GM10266 (cell line): ENCODE results near the gene VPS51.

ENCODE experiments used
- DNase-seq: peaks from one replicate; pipeline ENCODE4 v3.0.0; 2012; ENCODE audit errors: extremely low spot score
- TF ChIP-seq, protein P1 (sequence below): IDR thresholded peaks from 2 replicates; pipeline ENCODE4 v1.5.1; 2012; ENCODE audit warnings: mild to moderate bottlenecking, low read depth; ENCODE audit not compliant: control insufficient read depth, insufficient read depth; ENCODE audit errors: missing control alignments

VPS51 gene

DNA sequence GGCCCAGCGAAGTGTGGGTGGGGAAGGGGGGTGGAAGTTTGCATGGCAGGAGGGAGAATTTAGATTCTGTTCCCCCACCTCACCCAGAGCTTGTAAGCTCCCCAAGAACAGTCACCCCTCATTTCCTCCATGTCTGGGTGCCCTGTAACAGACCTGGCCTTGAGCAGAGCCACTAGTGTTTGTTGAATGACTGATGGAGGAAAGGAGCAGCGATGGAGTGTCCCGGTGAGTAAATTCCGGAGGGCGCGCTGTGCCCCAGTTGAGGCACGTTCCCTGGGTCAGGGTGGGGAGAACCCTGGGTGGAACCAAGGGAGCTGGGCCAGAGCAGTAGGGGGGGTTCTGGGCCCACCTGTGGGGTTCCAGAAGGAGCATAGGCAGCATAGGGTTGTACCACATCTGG, 38.5 kb upstream of the VPS51 start:
- TF ChIP-seq, protein P1, sequence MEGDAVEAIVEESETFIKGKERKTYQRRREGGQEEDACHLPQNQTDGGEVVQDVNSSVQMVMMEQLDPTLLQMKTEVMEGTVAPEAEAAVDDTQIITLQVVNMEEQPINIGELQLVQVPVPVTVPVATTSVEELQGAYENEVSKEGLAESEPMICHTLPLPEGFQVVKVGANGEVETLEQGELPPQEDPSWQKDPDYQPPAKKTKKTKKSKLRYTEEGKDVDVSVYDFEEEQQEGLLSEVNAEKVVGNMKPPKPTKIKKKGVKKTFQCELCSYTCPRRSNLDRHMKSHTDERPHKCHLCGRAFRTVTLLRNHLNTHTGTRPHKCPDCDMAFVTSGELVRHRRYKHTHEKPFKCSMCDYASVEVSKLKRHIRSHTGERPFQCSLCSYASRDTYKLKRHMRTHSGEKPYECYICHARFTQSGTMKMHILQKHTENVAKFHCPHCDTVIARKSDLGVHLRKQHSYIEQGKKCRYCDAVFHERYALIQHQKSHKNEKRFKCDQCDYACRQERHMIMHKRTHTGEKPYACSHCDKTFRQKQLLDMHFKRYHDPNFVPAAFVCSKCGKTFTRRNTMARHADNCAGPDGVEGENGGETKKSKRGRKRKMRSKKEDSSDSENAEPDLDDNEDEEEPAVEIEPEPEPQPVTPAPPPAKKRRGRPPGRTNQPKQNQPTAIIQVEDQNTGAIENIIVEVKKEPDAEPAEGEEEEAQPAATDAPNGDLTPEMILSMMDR, result no peak
- DNase-seq, result no peak

DNA sequence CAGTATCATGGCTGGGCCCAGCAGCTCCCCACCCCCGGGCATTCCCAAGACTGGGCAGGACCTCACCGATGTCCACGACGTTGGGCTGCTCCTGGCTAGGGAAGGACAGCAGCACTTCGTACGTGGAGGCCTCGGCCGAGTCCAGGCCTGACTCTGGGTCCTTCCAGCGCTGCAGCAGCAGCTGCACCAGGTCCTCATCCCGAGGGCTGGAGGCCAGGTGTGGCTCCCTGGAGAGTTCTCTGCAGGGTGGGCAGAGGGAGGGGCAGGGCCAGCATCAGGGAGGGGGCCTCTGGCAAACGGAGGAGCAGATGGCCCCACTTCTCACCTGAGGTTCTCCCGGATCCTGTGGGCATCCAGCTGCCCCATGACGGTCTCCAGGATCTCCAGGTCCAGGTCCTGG, 38.0 kb upstream of the VPS51 start:
- TF ChIP-seq, protein P1, result no peak
- DNase-seq, result no peak

DNA sequence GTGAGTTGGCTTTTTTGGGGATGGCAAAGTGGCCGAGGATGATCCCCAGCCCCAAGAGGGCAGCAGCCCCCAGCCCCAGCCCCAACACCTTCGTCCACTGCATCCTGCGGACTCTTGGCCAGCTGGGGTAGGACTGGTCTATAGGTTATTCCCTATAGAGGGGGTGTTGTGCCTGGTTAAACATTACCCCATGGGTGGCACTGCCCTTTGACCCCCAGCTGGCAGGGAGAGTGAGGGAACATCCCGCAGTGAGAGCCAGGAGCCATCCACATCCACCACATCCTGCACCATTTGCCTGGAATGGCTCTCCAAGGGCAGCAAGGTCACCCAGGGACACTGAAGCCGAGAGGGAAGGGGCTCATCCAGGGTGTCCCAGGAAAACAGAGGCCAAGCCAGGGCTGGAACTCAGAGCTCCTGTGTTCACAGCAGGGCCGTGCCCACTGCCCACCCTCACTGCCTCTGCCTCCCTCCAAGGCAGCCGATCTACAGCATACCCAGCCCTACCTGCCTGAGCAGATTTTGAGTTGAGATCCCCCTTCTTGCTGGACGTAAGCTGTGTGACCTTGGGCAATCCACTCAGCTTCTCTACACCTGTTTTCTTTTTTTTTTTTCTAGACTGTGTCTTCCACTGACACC, 37.5 kb upstream of the VPS51 start, which contains the start of gene NAALADL1:
Gene NAALADL1, minus strand, starts transcription at position 135 of the 636 bp plus-strand sequence. Its CDS starts 32 bp downstream, at position 103.
- no peak for DNase-seq
- TF ChIP-seq, protein P1, result no peak

DNA sequence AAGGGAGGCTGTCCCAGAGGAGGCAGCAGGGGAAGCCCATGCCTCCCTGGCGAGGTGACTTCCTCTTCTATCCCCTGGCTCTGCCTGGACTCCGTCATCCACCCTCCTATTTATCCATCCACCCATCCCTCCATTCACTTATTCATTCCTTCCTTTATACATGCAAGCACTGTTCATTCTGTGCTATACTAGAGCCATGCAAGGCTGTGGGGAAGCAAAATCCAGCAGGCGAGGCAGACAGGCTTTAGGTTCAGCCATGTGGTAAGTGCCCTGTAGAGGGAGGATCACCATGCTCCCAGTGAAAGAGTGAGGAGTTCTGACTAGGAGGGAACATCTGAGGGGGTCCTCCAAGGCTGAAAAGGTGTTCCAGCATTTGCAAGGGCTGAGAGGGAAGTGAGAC, 36.5 kb upstream of the VPS51 start:
- DNase-seq, result no peak

DNA sequence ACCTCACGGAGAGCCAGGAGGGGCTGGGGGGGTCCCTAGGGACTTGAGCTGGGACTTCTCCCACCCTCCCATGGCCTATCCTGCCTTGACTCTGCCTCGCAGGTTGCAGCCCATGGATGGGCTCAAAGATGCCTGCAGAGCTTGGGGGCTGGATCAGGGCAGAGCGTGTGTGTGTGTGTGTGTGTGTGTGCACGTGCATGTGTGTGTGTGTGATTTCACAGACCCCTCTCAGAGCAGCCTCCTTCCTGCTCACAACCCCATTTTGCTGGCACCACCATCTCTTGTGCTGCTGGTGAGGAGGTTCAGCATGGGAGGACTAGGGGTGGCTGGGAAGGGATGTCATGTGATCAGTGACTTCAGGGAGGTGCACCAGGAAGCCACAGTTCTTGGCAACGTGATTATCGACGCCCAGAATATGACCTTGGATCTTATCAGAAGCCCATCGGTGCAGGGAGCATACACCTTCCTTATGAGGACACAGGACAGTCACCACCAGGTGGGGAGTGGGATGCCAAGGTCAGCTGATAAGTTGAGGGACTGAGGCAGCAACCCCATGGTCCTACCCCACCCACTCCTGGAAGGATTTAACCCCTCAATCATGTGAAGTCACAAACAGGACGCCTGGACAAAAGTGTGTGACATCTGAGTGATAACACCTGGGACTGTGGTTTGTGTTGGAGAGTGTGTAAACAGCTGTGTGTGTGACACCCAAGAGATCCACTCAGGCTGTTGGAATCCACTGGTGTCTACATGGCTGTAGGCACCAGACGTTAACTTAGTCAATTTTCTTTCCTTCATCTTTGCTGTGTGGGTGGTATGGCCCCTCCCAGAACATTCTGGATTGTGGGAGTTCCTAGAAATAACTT, 35.8 kb upstream of the VPS51 start:
- no peak for DNase-seq
- TF ChIP-seq, protein P1, result no peak

More for the DNA sequence above, 36.5 kb upstream of the VPS51 start:
- TF ChIP-seq, protein P1, result no peak

DNA sequence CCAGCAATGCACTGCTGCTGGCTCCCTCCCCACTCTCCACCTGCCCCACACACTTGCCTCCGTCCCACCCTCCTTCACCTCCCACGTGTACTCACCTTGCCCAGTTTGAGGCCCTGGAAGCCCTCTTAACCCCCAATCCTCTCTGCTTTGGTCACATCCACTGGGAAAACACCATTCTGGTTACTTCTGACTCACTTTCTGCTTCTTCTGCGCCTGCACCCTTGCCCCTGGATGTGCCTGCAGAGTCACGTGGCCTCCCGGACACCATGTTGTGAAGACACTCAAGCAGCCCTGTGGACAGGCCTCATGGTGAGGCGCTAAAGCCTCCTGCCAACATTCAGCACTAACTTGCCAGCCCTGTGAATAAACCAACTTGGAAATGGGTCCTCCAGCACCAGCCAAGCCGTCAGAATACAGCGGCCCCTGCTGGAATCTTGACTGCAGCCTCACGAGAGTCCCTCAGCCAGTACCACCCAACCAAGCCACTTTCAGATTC, 35.1 kb upstream of the VPS51 start:
- TF ChIP-seq, protein P1, result no peak
- no peak for DNase-seq
